ENCODE measurements around the gene RASA3.

Gene RASA3

GRCh38 chr13:114070098-114070799 lies 62.2 kb downstream of the RASA3 start:
- H3K4me3 Mint-ChIP-seq, result no peak overlapping the region
- H3K36me3 Mint-ChIP-seq (ENCODE audit: low read depth), result peaks cover 58% of the 10 kb centered on the region
- peaks cover 6% of the 10 kb centered on the region for H3K9me3 Mint-ChIP-seq
- H3K27me3 Mint-ChIP-seq (ENCODE audit: low read depth), result no peaks in the 10 kb centered on the region
- peaks cover 30% of the 10 kb centered on the region for H3K4me1 Mint-ChIP-seq (ENCODE audit: low read depth)
- no peak overlapping the region for H3K27ac Mint-ChIP-seq
- DNase-seq (ENCODE audit: low spot score), result no peak

DNA sequence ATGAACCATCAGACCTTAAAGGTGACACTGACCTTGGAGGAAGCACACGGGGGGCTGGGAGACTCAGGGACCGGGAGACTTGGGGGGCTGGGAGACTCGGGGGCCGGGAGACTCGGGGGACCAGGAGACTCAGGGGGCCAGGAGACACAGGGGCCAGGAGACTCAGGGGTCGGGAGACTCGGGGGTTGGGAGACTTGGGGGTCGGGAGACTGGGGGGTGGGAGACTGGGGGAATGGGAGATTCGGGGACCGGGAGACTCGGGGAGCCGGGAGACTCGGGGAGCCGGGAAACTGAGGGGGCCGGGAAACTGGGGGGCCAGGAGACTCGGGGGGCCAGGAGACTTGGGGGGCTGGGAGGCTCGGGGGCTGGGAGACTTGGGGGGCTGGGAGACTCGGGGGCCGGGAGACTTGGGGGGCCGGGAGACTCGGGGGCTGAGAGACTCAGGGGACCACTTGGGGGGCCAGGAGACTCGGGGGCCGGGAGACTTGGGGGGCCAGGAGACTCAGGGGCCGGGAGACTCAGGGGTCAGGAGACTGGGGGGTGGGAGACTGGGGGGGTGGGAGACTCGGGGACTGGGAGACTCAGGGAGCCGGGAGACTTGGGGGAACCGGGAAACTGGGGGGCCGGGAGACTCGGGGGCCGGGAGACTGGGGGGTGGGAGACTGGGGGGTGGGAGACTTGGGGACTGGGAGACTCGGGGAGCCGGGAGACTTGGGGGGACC lies 62.9 kb downstream of the RASA3 start:
- DNase-seq (ENCODE audit: low spot score), result no peak
- H3K4me3 Mint-ChIP-seq, result no peak overlapping the region
- H3K36me3 Mint-ChIP-seq (ENCODE audit: low read depth), result peaks cover 56% of the 10 kb centered on the region
- H3K27me3 Mint-ChIP-seq (ENCODE audit: low read depth), result no peaks in the 10 kb centered on the region
- peaks cover 37% of the 10 kb centered on the region for H3K4me1 Mint-ChIP-seq (ENCODE audit: low read depth)
- H3K27ac Mint-ChIP-seq, result peak overlapping the region; percentile 26
- peaks cover 6% of the 10 kb centered on the region for H3K9me3 Mint-ChIP-seq

GRCh38 chr13:114068656-114069318 lies 63.6 kb downstream of the RASA3 start:
- DNase-seq (ENCODE audit: low spot score), result no peak
- peaks cover 44% of the 10 kb centered on the region for H3K4me1 Mint-ChIP-seq (ENCODE audit: low read depth)
- H3K27ac Mint-ChIP-seq, result peak overlapping the region; percentile 26
- H3K27me3 Mint-ChIP-seq (ENCODE audit: low read depth), result no peaks in the 10 kb centered on the region
- H3K9me3 Mint-ChIP-seq, result peaks cover 6% of the 10 kb centered on the region
- peaks cover 54% of the 10 kb centered on the region for H3K36me3 Mint-ChIP-seq (ENCODE audit: low read depth)
- peak overlapping the region; percentile 77 for H3K4me3 Mint-ChIP-seq

DNA sequence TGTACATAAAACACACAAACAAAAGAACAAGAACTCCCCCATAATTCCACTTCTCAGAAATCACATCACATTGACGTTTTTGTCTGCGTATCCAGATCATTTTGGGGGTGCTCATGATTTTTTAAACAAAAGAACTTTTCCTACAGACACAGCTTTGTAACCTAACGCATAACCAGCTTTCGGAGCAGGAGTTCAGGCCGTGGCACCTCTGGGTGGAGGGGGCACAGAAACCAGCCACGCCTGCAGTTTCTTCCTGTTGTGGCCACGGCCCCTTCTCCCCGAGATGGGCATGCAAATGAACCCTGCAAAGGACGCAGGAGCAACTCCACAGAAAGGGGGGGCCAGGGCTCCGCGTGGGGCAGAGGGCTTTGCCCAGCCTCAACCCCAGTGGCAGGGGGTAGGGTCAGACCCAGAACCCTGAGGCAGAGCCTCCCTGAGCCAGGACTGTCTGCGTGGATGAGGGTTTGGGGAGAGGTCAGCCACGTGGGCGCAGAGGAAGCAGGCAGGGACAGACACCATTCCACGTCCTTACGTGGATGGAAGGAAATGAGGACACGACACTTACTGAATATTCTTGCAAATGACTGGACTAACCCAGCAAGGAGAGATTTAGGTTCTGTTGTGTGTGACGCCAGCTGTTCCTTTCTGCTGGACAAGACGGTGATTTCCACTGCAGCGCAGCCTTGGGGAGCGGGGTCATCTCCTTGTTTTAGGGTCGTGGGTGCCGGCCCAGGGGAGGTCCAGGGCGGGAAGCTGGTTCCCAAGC lies 64.4 kb downstream of the RASA3 start:
- Mint-ChIP-seq H3K27ac (peak overlapping the region; percentile 73), H3K27me3 (ENCODE audit: low read depth) (no peaks in the 10 kb centered on the region), H3K4me3 (peak overlapping the region; percentile 77), H3K36me3 (ENCODE audit: low read depth) (peaks cover 50% of the 10 kb centered on the region), H3K4me1 (ENCODE audit: low read depth) (peaks cover 45% of the 10 kb centered on the region), H3K9me3 (peaks cover 6% of the 10 kb centered on the region)
- peak; percentile 32 for DNase-seq (ENCODE audit: low spot score)

DNA sequence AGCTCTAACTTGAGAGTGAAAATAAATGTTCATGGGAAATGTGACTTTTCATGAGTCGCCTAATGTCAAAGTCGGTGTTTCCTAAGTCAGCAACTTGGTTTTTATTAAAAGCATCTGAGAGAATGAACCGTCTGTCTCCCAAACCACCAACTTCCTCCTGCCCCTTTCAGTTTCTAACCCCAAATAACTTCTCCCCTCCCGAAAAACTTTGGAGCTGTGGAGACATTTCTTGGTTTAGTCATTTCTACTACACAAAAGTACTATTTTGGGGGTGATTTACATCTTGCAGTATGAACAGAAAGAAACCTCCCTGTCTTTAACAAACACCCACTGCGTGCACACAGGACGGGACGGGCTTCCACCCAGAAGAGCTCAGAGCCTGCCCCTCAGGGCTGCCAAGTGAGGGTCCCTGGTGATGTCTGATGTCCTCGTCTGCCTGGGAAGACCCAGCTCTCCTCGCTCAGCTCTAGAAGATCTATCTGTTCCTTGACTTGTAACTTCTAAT lies 65.0 kb downstream of the RASA3 start:
- peaks cover 45% of the 10 kb centered on the region for H3K4me1 Mint-ChIP-seq (ENCODE audit: low read depth)
- peak overlapping the region; percentile 77 for H3K4me3 Mint-ChIP-seq
- peaks cover 45% of the 10 kb centered on the region for H3K36me3 Mint-ChIP-seq (ENCODE audit: low read depth)
- DNase-seq (ENCODE audit: low spot score), result peak; percentile 49
- no peaks in the 10 kb centered on the region for H3K27me3 Mint-ChIP-seq (ENCODE audit: low read depth)
- H3K27ac Mint-ChIP-seq, result peak overlapping the region; percentile 73
- peaks cover 6% of the 10 kb centered on the region for H3K9me3 Mint-ChIP-seq

- H3K4me3 Mint-ChIP-seq, result peak overlapping the region; percentile 77
Measured at GRCh38 chr13:114066956-114067355, 65.5 kb downstream of the RASA3 start.

GRCh38 chr13:114065926-114066774 lies 66.3 kb downstream of the RASA3 start:
- peaks cover 4% of the 10 kb centered on the region for H3K9me3 Mint-ChIP-seq
- H3K36me3 Mint-ChIP-seq (ENCODE audit: low read depth), result peaks cover 34% of the 10 kb centered on the region
- peak overlapping the region; percentile 84 for H3K4me3 Mint-ChIP-seq
- DNase-seq (ENCODE audit: low spot score), result no peak
- H3K27ac Mint-ChIP-seq, result peak overlapping the region; percentile 81
- H3K4me1 Mint-ChIP-seq (ENCODE audit: low read depth), result peaks cover 45% of the 10 kb centered on the region
- H3K27me3 Mint-ChIP-seq (ENCODE audit: low read depth), result no peaks in the 10 kb centered on the region

More at GRCh38 chr13:114066956-114067355, 65.5 kb downstream of the RASA3 start:
- peaks cover 45% of the 10 kb centered on the region for H3K4me1 Mint-ChIP-seq (ENCODE audit: low read depth)
- peaks cover 40% of the 10 kb centered on the region for H3K36me3 Mint-ChIP-seq (ENCODE audit: low read depth)
- H3K9me3 Mint-ChIP-seq, result peaks cover 6% of the 10 kb centered on the region
- H3K27ac Mint-ChIP-seq, result peak overlapping the region; percentile 39
- DNase-seq (ENCODE audit: low spot score), result no peak
- H3K27me3 Mint-ChIP-seq (ENCODE audit: low read depth), result no peaks in the 10 kb centered on the region

- H3K27me3 Mint-ChIP-seq (ENCODE audit: low read depth), result no peaks in the 10 kb centered on the region
- H3K36me3 Mint-ChIP-seq (ENCODE audit: low read depth), result peaks cover 31% of the 10 kb centered on the region
- peak; percentile 83 for DNase-seq (ENCODE audit: low spot score)
- H3K9me3 Mint-ChIP-seq, result no peaks in the 10 kb centered on the region
- peak overlapping the region; percentile 81 for H3K27ac Mint-ChIP-seq
- peaks cover 44% of the 10 kb centered on the region for H3K4me1 Mint-ChIP-seq (ENCODE audit: low read depth)
- peak overlapping the region; percentile 84 for H3K4me3 Mint-ChIP-seq
Measured at GRCh38 chr13:114065141-114065925, 67.1 kb downstream of the RASA3 start.

GRCh38 chr13:114064450-114065140 lies 67.8 kb downstream of the RASA3 start:
- Mint-ChIP-seq H3K27ac (no peak overlapping the region), H3K27me3 (ENCODE audit: low read depth) (no peaks in the 10 kb centered on the region), H3K9me3 (no peaks in the 10 kb centered on the region), H3K36me3 (ENCODE audit: low read depth) (peaks cover 36% of the 10 kb centered on the region), H3K4me1 (ENCODE audit: low read depth) (peaks cover 44% of the 10 kb centered on the region), H3K4me3 (peak overlapping the region; percentile 84)
- no peak for DNase-seq (ENCODE audit: low spot score)

GRCh38 chr13:114063545-114064449 lies 68.6 kb downstream of the RASA3 start:
- Mint-ChIP-seq H3K27ac (no peak overlapping the region), H3K4me1 (ENCODE audit: low read depth) (peaks cover 43% of the 10 kb centered on the region)

DNA sequence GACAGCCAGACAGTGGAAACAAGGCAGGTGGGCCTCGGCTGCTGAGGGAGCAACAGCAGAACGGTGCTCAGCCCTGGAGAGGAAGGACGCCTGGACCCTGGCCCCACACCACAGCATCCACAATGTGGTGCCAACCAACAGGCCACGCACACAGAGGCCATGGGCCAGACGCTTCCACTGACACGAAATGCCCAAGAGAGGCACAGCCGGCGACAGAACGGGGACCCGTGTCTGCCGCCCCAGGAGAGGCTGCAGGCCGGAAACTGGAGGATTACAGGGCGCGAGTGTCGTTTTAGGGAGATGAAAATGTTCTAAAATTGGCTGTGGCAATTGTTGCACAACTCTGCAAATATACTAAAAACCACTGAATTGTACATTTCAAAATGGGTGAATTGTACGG lies 69.7 kb downstream of the RASA3 start:
- peaks cover 30% of the 10 kb centered on the region for H3K36me3 Mint-ChIP-seq (ENCODE audit: low read depth)

More at GRCh38 chr13:114063545-114064449, 68.6 kb downstream of the RASA3 start:
- peaks cover 35% of the 10 kb centered on the region for H3K36me3 Mint-ChIP-seq (ENCODE audit: low read depth)
- no peaks in the 10 kb centered on the region for H3K27me3 Mint-ChIP-seq (ENCODE audit: low read depth)
- H3K4me3 Mint-ChIP-seq, result peak overlapping the region; percentile 84
- H3K9me3 Mint-ChIP-seq, result no peaks in the 10 kb centered on the region
- no peak for DNase-seq (ENCODE audit: low spot score)

More for the DNA sequence above, 69.7 kb downstream of the RASA3 start:
- Mint-ChIP-seq H3K9me3 (no peaks in the 10 kb centered on the region), H3K27ac (no peak overlapping the region), H3K27me3 (ENCODE audit: low read depth) (no peaks in the 10 kb centered on the region), H3K4me1 (ENCODE audit: low read depth) (peaks cover 33% of the 10 kb centered on the region), H3K4me3 (no peak overlapping the region)
- no peak for DNase-seq (ENCODE audit: low spot score)

Measured in T-helper 2 cell treated with Interferon-gamma antibody and Interleukin-4, amounts not matched to agents 5 μg/mL and 100 μg/mL, for 36 hours (primary cell).